Measurements from ENCODE around the gene SNRNP25.

SNRNP25 gene

DNA sequence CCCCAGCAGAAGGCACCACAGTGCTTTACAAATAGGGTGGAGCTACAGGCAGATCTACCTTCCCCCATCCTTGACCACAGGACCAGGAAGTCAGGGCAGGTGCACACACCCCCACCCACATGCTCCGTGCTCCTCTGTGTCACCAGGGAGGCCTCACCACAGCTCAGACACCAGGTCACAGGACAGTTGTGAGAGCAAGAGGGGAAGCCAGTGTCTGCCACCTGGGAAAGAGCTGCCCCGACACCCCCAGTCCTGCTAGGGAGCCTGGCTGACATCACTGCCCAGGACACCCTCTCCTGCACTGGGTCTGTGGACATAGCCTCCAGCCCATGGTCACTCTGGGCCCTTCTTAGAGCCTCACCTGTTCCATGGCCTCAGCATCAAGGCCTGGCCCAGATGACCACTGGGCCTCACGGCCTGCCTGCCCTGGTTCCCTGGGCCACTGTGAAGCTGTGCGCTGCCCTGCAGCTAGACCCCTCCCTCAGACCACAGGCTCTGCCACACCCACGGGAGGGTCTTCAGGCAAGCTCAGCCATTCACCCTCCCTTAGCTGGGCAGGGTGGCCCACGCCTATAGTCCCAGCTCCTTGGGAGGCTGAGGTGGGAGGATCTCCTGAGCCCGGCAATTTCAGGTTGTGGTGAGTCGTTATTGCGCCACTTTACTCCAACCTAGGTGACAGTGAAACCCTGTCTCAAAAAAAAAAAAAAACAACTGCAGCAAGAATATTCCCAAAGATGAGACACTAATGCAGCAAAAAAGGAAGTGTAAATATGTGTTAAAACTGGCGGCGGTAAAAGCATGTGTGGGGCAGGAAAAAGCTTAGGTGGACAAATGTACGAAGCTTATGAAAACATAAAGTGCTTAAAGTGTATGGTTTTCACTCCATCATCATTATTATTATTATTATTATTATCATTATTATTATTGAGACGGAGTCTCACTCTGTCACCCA, 14.4 kb upstream of the SNRNP25 start:
- no peak for TF ChIP-seq ZNF561 (tag by site-specific recombination; IDR thresholded peaks at IDR 0.05; ENCODE audit: borderline replicate concordance)
- no peak for TF ChIP-seq ZNF510 (tag by site-specific recombination; IDR thresholded peaks at IDR 0.05; ENCODE audit: insufficient replicate concordance)
- TF ChIP-seq, protein P1, sequence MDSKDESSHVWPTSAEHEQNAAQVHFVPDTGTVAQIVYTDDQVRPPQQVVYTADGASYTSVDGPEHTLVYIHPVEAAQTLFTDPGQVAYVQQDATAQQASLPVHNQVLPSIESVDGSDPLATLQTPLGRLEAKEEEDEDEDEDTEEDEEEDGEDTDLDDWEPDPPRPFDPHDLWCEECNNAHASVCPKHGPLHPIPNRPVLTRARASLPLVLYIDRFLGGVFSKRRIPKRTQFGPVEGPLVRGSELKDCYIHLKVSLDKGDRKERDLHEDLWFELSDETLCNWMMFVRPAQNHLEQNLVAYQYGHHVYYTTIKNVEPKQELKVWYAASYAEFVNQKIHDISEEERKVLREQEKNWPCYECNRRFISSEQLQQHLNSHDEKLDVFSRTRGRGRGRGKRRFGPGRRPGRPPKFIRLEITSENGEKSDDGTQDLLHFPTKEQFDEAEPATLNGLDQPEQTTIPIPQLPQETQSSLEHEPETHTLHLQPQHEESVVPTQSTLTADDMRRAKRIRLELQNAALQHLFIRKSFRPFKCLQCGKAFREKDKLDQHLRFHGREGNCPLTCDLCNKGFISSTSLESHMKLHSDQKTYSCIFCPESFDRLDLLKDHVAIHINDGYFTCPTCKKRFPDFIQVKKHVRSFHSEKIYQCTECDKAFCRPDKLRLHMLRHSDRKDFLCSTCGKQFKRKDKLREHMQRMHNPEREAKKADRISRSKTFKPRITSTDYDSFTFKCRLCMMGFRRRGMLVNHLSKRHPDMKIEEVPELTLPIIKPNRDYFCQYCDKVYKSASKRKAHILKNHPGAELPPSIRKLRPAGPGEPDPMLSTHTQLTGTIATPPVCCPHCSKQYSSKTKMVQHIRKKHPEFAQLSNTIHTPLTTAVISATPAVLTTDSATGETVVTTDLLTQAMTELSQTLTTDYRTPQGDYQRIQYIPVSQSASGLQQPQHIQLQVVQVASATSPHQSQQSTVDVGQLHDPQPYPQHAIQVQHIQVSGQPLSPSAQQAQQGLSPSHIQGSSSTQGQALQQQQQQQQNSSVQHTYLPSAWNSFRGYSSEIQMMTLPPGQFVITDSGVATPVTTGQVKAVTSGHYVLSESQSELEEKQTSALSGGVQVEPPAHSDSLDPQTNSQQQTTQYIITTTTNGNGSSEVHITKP (tag by site-specific recombination; IDR thresholded peaks at IDR 0.05): peak; percentile 80
- TF ChIP-seq EGR2 (tag by site-specific recombination; IDR thresholded peaks at IDR 0.05; ENCODE audit: low read depth): 0 out of 2 replicates have a peak, but pooled peaks have one; percentile 29
- no peak for TF ChIP-seq ZBTB48 (tag by site-specific recombination; IDR thresholded peaks at IDR 0.05)
- TF ChIP-seq KLF1 (tag by site-specific recombination; IDR thresholded peaks at IDR 0.05): peak; percentile 86
- TF ChIP-seq, protein P2, sequence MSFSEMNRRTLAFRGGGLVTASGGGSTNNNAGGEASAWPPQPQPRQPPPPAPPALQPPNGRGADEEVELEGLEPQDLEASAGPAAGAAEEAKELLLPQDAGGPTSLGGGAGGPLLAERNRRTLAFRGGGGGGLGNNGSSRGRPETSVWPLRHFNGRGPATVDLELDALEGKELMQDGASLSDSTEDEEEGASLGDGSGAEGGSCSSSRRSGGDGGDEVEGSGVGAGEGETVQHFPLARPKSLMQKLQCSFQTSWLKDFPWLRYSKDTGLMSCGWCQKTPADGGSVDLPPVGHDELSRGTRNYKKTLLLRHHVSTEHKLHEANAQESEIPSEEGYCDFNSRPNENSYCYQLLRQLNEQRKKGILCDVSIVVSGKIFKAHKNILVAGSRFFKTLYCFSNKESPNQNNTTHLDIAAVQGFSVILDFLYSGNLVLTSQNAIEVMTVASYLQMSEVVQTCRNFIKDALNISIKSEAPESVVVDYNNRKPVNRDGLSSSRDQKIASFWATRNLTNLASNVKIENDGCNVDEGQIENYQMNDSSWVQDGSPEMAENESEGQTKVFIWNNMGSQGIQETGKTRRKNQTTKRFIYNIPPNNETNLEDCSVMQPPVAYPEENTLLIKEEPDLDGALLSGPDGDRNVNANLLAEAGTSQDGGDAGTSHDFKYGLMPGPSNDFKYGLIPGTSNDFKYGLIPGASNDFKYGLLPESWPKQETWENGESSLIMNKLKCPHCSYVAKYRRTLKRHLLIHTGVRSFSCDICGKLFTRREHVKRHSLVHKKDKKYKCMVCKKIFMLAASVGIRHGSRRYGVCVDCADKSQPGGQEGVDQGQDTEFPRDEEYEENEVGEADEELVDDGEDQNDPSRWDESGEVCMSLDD (tag by site-specific recombination; IDR thresholded peaks at IDR 0.05): no peak
- 0 out of 2 replicates have a peak, but pooled peaks have one; percentile 19 for TF ChIP-seq ZFHX2 (tag by site-specific recombination; conservative IDR thresholded peaks at IDR 0.05)
- H3K9me3 ChIP-seq (ENCODE audit: control insufficient read depth, insufficient read depth, low read depth, low read length): no peaks in the 10 kb centered on the region
- no peak overlapping the region for H3K4me3 ChIP-seq (ENCODE audit: low read depth, low read length)
- ChIA-PET CTCF (interaction anchor here (0.6 to 1.3 kb wide), 3 partner anchors 27 to 155 kb away, joined by 3 to 6 read pairs (median 5); no protein-coding TSS in a partner anchor), POLR2A (interaction anchor here (1.0 to 2.2 kb wide), 2 partner anchors 9 to 14 kb away, joined by 3 to 15 read pairs; partner anchors contain the start of genes POLR3K and SNRNP25)
- H3K36me3 ChIP-seq (ENCODE audit: control insufficient read depth in 2 of 2, insufficient read depth in 1 of 2, low read length in 2 of 2): peaks cover 0 to 47% of the 10 kb centered on the region in 2 experiments; a peak in 2 of 3 replicates
- no peak overlapping the region for H3K27ac ChIP-seq (ENCODE audit: extremely low read depth, low read depth, low read length)
- H3K4me1 ChIP-seq (ENCODE audit: control insufficient read depth, insufficient read depth, low read length): no peaks in the 10 kb centered on the region

DNA sequence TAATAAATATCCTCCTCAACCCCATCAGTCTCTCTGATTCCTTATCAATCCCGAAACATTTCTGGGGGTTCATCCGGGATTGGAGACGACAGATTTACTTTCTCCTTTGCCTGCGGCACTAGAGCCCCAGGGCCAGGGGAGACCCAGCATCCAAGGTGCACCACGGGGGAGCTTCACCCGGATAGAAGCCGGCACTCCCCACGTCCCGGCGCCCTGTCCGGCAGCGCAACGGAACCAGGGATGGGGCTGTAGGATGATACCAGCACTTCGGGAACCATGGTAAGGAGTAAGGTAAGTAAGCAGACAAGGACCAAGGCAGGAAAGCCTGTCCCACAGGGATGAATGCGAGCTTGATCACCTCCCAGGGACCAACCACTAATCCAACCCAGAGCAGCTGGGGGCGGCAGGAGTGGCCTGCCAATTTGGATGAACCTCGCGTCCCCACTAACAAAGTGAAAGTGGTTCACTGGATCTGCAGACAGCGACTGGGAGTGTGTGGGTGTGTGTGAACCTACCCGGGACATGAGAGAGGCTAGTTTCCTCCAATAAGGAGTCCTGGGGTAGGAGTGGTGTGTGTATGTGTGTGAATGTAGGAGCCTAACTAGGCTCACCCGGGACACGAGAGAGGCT, 12.1 kb upstream of the SNRNP25 start:
- ChIA-PET POLR2A (interaction anchor here (1.0 kb wide), 1 partner anchor 12 kb away, joined by 3 read pairs; the partner anchor contains the start of genes POLR3K and SNRNP25), CTCF (interaction anchor here (0.7 to 1.3 kb wide), 2 partner anchors 7 to 55 kb away, joined by 4 to 5 read pairs; no protein-coding TSS in a partner anchor)
- H3K36me3 ChIP-seq (ENCODE audit: control insufficient read depth in 2 of 2, insufficient read depth in 1 of 2, low read length in 2 of 2): peaks cover 9 to 63% of the 10 kb centered on the region in 2 experiments
- 0 out of 2 replicates have a peak, but pooled peaks cover 2% of the 10 kb centered on the region for H3K4me1 ChIP-seq (ENCODE audit: control insufficient read depth, insufficient read depth, low read length)
- H3K4me3 ChIP-seq (ENCODE audit: low read depth, low read length): no peak overlapping the region
- H3K9me3 ChIP-seq (ENCODE audit: control insufficient read depth, insufficient read depth, low read depth, low read length): no peaks in the 10 kb centered on the region
- no peak overlapping the region for H3K27ac ChIP-seq (ENCODE audit: extremely low read depth, low read depth, low read length)
- TF ChIP-seq GLIS1 (tag by site-specific recombination; IDR thresholded peaks at IDR 0.05) (peak; percentile 95), OSR2 (tag by site-specific recombination; IDR thresholded peaks at IDR 0.05) (no peak), EGR2 (tag by site-specific recombination; IDR thresholded peaks at IDR 0.05; ENCODE audit: low read depth) (peak; percentile 58), SCRT2 (tag by site-specific recombination; IDR thresholded peaks at IDR 0.05) (no peak), ZFHX2 (tag by site-specific recombination; conservative IDR thresholded peaks at IDR 0.05) (peak; percentile 73)
- TF ChIP-seq, protein P3, sequence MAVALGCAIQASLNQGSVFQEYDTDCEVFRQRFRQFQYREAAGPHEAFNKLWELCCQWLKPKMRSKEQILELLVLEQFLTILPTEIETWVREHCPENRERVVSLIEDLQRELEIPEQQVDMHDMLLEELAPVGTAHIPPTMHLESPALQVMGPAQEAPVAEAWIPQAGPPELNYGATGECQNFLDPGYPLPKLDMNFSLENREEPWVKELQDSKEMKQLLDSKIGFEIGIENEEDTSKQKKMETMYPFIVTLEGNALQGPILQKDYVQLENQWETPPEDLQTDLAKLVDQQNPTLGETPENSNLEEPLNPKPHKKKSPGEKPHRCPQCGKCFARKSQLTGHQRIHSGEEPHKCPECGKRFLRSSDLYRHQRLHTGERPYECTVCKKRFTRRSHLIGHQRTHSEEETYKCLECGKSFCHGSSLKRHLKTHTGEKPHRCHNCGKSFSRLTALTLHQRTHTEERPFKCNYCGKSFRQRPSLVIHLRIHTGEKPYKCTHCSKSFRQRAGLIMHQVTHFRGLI (tag by site-specific recombination; IDR thresholded peaks at IDR 0.05): no peak
- TF ChIP-seq, protein P4, sequence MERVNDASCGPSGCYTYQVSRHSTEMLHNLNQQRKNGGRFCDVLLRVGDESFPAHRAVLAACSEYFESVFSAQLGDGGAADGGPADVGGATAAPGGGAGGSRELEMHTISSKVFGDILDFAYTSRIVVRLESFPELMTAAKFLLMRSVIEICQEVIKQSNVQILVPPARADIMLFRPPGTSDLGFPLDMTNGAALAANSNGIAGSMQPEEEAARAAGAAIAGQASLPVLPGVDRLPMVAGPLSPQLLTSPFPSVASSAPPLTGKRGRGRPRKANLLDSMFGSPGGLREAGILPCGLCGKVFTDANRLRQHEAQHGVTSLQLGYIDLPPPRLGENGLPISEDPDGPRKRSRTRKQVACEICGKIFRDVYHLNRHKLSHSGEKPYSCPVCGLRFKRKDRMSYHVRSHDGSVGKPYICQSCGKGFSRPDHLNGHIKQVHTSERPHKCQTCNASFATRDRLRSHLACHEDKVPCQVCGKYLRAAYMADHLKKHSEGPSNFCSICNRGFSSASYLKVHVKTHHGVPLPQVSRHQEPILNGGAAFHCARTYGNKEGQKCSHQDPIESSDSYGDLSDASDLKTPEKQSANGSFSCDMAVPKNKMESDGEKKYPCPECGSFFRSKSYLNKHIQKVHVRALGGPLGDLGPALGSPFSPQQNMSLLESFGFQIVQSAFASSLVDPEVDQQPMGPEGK (tag by site-specific recombination; IDR thresholded peaks at IDR 0.05): no peak
